Measurements from ENCODE around the gene TPD52L1. TPM values are rescaled to one million over a fixed set of nuclear protein-coding genes. Genes with fewer than 3 reads are reported as not detected.

TPD52L1 gene
- total and polyA plus RNA-seq, 2 of the 13 experiments (the other 11 are each of a cell fraction or from before 2014, with no cell fraction given) = 0.49 to 0.53 TPM

DNA sequence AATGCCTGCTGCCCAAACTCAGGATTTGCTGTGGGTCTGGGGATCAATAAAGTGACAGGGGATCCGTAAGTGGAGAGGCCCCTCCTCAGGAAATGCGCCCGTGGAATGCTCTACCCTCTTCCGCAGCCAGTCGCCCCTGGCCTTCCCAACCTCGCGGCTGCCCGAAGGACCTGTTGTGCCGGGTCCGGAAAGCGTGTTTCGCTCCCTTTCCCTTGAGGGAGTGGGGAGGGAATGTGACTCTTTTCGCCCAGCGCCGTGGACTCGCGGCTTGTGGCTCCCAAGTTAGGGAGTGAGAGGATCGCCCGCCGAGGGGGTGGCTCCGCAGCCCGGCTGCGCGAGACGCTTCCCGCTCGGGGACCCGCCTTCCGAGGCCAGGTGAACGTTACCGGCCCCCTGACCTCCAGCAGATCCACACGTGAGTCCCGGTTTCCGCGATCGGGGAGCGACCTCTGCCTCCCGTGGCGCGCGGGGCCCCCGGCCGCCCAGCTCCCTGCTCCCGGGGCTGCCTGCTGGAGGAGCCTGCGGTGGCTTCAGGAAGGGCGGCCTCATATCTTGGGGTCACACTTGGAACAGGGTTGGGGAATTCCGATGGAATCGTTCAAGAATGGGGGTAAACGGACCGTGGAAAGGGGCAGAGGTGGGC lies 666 bp downstream of the TPD52L1 start (continued):
- TF ChIP-seq, protein P1, sequence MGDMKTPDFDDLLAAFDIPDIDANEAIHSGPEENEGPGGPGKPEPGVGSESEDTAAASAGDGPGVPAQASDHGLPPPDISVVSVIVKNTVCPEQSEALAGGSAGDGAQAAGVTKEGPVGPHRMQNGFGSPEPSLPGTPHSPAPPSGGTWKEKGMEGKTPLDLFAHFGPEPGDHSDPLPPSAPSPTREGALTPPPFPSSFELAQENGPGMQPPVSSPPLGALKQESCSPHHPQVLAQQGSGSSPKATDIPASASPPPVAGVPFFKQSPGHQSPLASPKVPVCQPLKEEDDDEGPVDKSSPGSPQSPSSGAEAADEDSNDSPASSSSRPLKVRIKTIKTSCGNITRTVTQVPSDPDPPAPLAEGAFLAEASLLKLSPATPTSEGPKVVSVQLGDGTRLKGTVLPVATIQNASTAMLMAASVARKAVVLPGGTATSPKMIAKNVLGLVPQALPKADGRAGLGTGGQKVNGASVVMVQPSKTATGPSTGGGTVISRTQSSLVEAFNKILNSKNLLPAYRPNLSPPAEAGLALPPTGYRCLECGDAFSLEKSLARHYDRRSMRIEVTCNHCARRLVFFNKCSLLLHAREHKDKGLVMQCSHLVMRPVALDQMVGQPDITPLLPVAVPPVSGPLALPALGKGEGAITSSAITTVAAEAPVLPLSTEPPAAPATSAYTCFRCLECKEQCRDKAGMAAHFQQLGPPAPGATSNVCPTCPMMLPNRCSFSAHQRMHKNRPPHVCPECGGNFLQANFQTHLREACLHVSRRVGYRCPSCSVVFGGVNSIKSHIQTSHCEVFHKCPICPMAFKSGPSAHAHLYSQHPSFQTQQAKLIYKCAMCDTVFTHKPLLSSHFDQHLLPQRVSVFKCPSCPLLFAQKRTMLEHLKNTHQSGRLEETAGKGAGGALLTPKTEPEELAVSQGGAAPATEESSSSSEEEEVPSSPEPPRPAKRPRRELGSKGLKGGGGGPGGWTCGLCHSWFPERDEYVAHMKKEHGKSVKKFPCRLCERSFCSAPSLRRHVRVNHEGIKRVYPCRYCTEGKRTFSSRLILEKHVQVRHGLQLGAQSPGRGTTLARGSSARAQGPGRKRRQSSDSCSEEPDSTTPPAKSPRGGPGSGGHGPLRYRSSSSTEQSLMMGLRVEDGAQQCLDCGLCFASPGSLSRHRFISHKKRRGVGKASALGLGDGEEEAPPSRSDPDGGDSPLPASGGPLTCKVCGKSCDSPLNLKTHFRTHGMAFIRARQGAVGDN (CRISPR knock-in tag; IDR thresholded peaks at IDR 0.05) = peak; percentile 43; the same call in 1 of the 2 replicates
- TF ChIP-seq, protein P2, sequence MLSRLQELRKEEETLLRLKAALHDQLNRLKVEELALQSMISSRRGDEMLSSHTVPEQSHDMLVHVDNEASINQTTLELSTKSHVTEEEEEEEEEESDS (CRISPR knock-in tag; IDR thresholded peaks at IDR 0.05; ENCODE audit: borderline replicate concordance) = no peak
- TF ChIP-seq, protein P3, sequence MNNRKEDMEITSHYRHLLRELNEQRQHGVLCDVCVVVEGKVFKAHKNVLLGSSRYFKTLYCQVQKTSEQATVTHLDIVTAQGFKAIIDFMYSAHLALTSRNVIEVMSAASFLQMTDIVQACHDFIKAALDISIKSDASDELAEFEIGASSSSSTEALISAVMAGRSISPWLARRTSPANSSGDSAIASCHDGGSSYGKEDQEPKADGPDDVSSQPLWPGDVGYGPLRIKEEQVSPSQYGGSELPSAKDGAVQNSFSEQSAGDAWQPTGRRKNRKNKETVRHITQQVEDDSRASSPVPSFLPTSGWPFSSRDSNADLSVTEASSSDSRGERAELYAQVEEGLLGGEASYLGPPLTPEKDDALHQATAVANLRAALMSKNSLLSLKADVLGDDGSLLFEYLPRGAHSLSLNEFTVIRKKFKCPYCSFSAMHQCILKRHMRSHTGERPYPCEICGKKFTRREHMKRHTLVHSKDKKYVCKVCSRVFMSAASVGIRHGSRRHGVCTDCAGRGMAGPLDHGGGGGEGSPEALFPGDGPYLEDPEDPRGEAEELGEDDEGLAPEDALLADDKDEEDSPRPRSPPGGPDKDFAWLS (CRISPR knock-in tag; IDR thresholded peaks at IDR 0.05; ENCODE audit: borderline replicate concordance) = no peak
- TF ChIP-seq ZSCAN29 (CRISPR knock-in tag; conservative IDR thresholded peaks at IDR 0.05) (0 out of 2 replicates have a peak, but pooled peaks have one; percentile 17), ZMAT3 (CRISPR knock-in tag; conservative IDR thresholded peaks at IDR 0.05) (0 out of 2 replicates have a peak, but pooled peaks have one; percentile 8), MIXL1 (CRISPR knock-in tag; IDR thresholded peaks at IDR 0.05) (no peak), IRF2 (CRISPR knock-in tag; IDR thresholded peaks at IDR 0.05) (no peak), ZNF747 (CRISPR knock-in tag; IDR thresholded peaks at IDR 0.05; ENCODE audit: borderline replicate concordance) (peak; percentile 69; the same call in 1 of the 2 replicates), RXRA (CRISPR knock-in tag; IDR thresholded peaks at IDR 0.05) (no peak), PHF8 (CRISPR knock-in tag; IDR thresholded peaks at IDR 0.05) (peak; percentile 17; the same call in 1 of the 2 replicates), TRIM22 (IDR thresholded peaks at IDR 0.05) (no peak), MAF1 (CRISPR knock-in tag; IDR thresholded peaks at IDR 0.05; ENCODE audit: borderline replicate concordance) (no peak), RARA (CRISPR knock-in tag; IDR thresholded peaks at IDR 0.05) (no peak), CENPX (CRISPR knock-in tag; IDR thresholded peaks at IDR 0.05) (no peak), MAZ (IDR thresholded peaks at IDR 0.05; ENCODE audit: borderline replicate concordance, low read depth, low read length) (no peak), MAZ (CRISPR knock-in tag; IDR thresholded peaks at IDR 0.05; ENCODE audit: low read depth) (peak; percentile 58), JARID2 (CRISPR knock-in tag; IDR thresholded peaks at IDR 0.05; ENCODE audit: insufficient replicate concordance) (no peak), ZNF274 (CRISPR knock-in tag; IDR thresholded peaks at IDR 0.05) (no peak), ETV6 (CRISPR knock-in tag; conservative IDR thresholded peaks at IDR 0.05) (no peak)
- TF ChIP-seq, protein P4, sequence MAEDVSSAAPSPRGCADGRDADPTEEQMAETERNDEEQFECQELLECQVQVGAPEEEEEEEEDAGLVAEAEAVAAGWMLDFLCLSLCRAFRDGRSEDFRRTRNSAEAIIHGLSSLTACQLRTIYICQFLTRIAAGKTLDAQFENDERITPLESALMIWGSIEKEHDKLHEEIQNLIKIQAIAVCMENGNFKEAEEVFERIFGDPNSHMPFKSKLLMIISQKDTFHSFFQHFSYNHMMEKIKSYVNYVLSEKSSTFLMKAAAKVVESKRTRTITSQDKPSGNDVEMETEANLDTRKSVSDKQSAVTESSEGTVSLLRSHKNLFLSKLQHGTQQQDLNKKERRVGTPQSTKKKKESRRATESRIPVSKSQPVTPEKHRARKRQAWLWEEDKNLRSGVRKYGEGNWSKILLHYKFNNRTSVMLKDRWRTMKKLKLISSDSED (CRISPR knock-in tag; IDR thresholded peaks at IDR 0.05) = peak; percentile 17; the same call in 1 of the 2 replicates
- TF ChIP-seq, protein P5, sequence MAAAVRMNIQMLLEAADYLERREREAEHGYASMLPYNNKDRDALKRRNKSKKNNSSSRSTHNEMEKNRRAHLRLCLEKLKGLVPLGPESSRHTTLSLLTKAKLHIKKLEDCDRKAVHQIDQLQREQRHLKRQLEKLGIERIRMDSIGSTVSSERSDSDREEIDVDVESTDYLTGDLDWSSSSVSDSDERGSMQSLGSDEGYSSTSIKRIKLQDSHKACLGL (CRISPR knock-in tag; IDR thresholded peaks at IDR 0.05) = peak; percentile 0; the same call in 1 of the 2 replicates
